Tibial artery (tissue), 4 donors: Measurements from ENCODE around the gene BTAF1.
"Not testable (repeated sequence)": the region's sequence is repeated elsewhere in the genome, so short reads cannot be mapped to it uniquely, and the experiment has no call there.

Source experiments
- DNase-seq, 2 donors: peaks; one replicate each; pipeline ENCODE4 v3.0.0-alpha.2; 2019
- H3K27ac ChIP-seq, 2 donors: fragments of 200-600 bp; sonication (generic) in 1 of 2; 1 replicate in 1 of 2; 2 replicates in 1 of 2; pipeline ENCODE4 v1.5.1; 2018 to 2019; ENCODE audit warnings: mild to moderate bottlenecking in 1 of 2
- H3K27me3 ChIP-seq, 2 donors: fragments of 200-600 bp; sonication (generic) in 1 of 2; one replicate each; pipeline versions ENCODE4 v1.5.1 to v1.6.0; 2016 to 2019
- H3K36me3 ChIP-seq, 3 donors: fragments of 200-600 bp; sonication (generic) in 2 of 3; one replicate each; pipeline ENCODE4 v1.5.1; 2016 to 2019; ENCODE audit warnings: mild to moderate bottlenecking in 2 of 3
- H3K4me1 ChIP-seq, 4 donors: fragments of 200-600 bp; sonication (generic) in 2 of 4; 1 replicate in 3 of 4; 2 replicates in 1 of 4; pipeline ENCODE4 v1.5.1; 2016 to 2019
- H3K4me3 ChIP-seq, 2 donors: fragments of 200-600 bp; sonication (generic) in 1 of 2; 1 replicate in 1 of 2; 2 replicates in 1 of 2; pipeline ENCODE4 v1.5.1; 2018 to 2019; ENCODE audit warnings: mild to moderate bottlenecking in 2 of 2
- H3K9me3 ChIP-seq, 3 donors: fragments of 200-600 bp; sonication (generic) in 1 of 3; one replicate each; pipeline ENCODE4 v1.5.1; 2016 to 2019
- intact Hi-C: fragments of 100-400 bp; cut with DNase I; formaldehyde crosslinking; loops from one replicate; pipeline ENCODE4 v1.15.0; 2023; ENCODE audit warnings: low total_unique reads
- TF ChIP-seq, protein P1 (sequence below), 2 experiments: fragments of 200-600 bp in 1 of 2; fragments of 450-650 bp in 1 of 2; IDR thresholded peaks; one replicate each; pipeline ENCODE4 v1.5.1; 2017 to 2019; ENCODE audit warnings: antibody characterized with exemption in 2 of 2, mild to moderate bottlenecking in 1 of 2, moderate library complexity in 1 of 2

The BTAF1 gene

DNA sequence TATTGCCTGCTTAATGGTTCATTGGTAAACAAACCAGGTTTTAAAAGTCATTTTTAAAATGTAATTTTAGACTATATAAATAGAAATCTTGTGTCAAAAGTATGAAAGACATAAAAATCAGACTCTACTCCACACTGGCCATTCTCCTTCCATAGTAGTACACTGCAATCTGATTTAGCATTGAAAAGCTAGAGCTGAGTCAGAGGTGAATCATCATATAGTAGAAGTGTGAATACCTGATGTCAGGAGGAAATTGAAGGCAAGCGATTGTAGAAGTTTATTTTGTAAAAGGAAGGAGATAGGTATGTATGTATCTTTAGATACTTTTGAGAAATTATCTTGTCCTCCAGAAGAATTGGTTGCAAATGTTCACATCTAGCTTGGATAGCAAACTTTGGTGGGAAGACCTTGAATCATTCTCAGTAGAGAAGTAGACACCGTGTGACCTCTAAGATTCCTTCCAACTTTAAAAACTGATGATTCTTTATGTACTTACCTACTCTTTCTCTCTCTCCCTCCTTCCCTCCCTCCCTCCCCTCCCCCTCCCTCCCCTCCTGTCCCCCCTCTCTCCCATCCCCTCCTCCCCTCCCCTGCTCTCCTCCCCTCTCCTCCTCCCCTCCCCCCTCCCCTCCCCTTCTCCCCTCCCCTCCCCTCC, 88.1 kb downstream of the BTAF1 start:
- peaks cover 57 to 66% (median 66%) of the 10 kb centered on the region in 3 donors for H3K36me3 ChIP-seq

DNA sequence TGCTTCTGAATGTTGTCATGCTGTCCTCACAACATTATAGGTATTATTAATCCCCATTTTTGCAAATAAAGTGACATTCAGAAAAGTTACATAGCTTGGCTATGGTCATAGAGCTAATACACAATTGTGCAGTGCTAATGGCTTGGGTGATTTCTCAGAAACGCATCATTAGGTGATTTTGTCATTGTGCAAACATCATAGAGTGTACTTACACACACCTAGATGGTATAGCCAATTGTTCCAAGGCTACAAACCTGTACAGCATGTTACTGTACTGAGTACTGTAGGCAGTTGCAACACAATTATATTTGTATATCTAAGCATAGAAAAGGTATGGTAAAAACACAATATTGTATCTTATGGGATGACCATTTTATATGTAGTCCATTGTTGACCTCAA, 91.0 kb downstream of the BTAF1 start:
- TF ChIP-seq, protein P1, sequence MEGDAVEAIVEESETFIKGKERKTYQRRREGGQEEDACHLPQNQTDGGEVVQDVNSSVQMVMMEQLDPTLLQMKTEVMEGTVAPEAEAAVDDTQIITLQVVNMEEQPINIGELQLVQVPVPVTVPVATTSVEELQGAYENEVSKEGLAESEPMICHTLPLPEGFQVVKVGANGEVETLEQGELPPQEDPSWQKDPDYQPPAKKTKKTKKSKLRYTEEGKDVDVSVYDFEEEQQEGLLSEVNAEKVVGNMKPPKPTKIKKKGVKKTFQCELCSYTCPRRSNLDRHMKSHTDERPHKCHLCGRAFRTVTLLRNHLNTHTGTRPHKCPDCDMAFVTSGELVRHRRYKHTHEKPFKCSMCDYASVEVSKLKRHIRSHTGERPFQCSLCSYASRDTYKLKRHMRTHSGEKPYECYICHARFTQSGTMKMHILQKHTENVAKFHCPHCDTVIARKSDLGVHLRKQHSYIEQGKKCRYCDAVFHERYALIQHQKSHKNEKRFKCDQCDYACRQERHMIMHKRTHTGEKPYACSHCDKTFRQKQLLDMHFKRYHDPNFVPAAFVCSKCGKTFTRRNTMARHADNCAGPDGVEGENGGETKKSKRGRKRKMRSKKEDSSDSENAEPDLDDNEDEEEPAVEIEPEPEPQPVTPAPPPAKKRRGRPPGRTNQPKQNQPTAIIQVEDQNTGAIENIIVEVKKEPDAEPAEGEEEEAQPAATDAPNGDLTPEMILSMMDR (IDR thresholded peaks at IDR 0.05): no peak
- intact Hi-C loops: no loop called here
- Histone ChIP-seq H3K27me3 (no peaks in the 10 kb centered on the region), H3K4me3 (no peak overlapping the region), H3K27ac (no peak overlapping the region), H3K9me3 (no peaks in the 10 kb centered on the region), H3K4me1 (no peaks in the 10 kb centered on the region), H3K36me3 (peaks cover 53 to 83% (median 75%) of the 10 kb centered on the region in 3 donors)
- no peak for DNase-seq

More for the DNA sequence above, 88.1 kb downstream of the BTAF1 start:
- DNase-seq: no peak
- H3K27ac ChIP-seq: no peak overlapping the region
- H3K27me3 ChIP-seq: no peaks in the 10 kb centered on the region
- no peak overlapping the region for H3K4me3 ChIP-seq
- no peaks in the 10 kb centered on the region for H3K9me3 ChIP-seq
- TF ChIP-seq, protein P1 (IDR thresholded peaks at IDR 0.05): no peak
- intact Hi-C loops: no loop called here
- H3K4me1 ChIP-seq: no peaks in the 10 kb centered on the region

DNA sequence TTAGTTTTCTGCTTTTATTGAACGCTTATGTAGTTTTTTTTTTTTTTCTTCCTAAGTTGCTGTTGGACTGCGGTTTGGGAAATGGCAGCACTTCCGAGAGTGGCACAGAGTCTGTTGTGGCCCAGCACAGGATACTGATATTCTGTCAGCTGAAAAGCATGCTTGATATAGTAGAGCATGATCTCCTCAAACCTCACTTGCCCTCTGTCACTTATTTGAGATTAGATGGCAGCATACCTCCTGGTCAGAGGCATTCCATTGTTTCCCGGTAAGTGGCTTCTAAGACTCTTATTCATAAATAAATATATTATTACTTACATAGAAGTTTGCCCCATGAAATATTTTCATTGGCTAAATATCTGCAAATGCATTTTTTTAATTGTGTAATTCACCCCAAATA, 101.1 kb downstream of the BTAF1 start:
- no peak for DNase-seq
- intact Hi-C loops: no loop called here

DNA sequence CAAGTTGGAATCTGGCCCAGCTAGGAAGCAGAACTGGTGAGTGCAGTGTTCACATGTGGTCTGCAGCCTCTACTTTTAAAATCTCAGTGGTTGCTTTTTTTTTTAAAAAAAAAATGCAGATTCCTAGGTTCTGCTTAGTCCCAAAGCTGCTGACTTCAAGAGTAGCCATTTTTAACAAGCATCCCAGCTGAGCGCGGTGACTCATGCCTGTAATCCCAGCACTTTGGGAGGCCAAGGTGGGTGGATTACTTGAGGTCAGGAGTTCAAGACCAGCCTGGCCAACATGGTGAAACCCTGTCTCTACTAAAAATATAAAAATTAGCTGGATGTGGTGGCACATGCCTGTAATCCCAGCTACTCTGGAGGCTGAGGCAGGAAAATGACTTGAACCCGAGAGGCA, 101.8 kb downstream of the BTAF1 start:
- H3K4me3 ChIP-seq, H3K9me3 ChIP-seq, H3K27ac ChIP-seq, DNase-seq, H3K4me1 ChIP-seq, H3K27me3 ChIP-seq, intact Hi-C loops: not testable (repeated sequence)
- peaks cover 52 to 92% (median 75%) of the 10 kb centered on the region in 3 donors for H3K36me3 ChIP-seq

More for the DNA sequence above, 101.1 kb downstream of the BTAF1 start:
- Histone ChIP-seq H3K36me3 (peaks cover 47 to 93% (median 72%) of the 10 kb centered on the region in 3 donors), H3K27me3 (no peaks in the 10 kb centered on the region), H3K4me3 (no peak overlapping the region), H3K4me1 (no peaks in the 10 kb centered on the region), H3K27ac (no peak overlapping the region), H3K9me3 (no peaks in the 10 kb centered on the region)
- TF ChIP-seq, protein P1 (IDR thresholded peaks at IDR 0.05): no peak

DNA sequence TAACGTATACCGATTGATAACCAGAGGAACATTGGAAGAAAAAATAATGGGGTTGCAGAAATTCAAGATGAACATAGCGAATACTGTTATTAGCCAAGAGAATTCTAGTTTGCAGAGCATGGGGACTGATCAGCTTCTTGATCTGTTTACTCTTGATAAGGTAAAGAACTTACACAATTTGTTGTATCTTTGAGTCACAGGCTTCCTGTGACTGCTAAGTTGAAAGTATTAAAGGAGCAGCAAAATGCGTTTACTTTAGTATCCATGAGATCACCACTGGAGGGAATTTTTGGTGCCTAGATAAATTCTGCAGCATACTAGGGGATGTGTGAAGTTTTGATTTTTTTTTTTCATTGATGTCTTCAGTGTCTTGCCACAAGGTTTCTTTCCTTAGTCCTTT, 103.6 kb downstream of the BTAF1 start:
- DNase-seq: no peak
- Histone ChIP-seq H3K27ac (no peak overlapping the region), H3K4me3 (no peak overlapping the region), H3K36me3 (peaks cover 61 to 89% (median 84%) of the 10 kb centered on the region in 3 donors), H3K9me3 (no peaks in the 10 kb centered on the region), H3K4me1 (no peaks in the 10 kb centered on the region), H3K27me3 (no peaks in the 10 kb centered on the region)
- TF ChIP-seq, protein P1 (IDR thresholded peaks at IDR 0.05): no peak
- intact Hi-C loops: no loop called here

DNA sequence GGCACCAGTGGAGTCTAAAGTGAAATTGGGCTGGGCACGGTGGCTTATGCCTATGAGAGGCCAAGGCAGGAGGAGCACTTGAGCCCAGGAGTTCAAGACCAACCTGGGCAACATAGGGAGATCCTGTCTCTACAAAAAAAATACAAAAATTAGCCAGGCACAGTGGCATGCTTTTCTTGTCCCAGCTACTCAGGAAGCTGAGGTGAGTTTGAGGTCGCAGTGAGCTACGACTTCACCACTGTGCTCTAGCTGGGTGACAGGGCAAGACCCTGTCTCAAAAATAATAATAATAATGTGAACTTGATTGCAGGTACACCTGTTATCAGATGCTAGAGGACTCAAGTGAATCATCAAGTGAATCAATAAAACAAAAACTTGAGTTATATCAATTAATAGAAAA, 108.0 kb downstream of the BTAF1 start:
- TF ChIP-seq, protein P1 (IDR thresholded peaks at IDR 0.05): no peak
- intact Hi-C loops: no loop called here
- no peaks in the 10 kb centered on the region for H3K4me1 ChIP-seq
- H3K27ac ChIP-seq: no peak overlapping the region
- H3K27me3 ChIP-seq: no peaks in the 10 kb centered on the region
- no peak for DNase-seq
- H3K36me3 ChIP-seq: peaks cover 52 to 66% (median 64%) of the 10 kb centered on the region in 3 donors
- H3K9me3 ChIP-seq: no peaks in the 10 kb centered on the region
- H3K4me3 ChIP-seq: no peak overlapping the region

DNA sequence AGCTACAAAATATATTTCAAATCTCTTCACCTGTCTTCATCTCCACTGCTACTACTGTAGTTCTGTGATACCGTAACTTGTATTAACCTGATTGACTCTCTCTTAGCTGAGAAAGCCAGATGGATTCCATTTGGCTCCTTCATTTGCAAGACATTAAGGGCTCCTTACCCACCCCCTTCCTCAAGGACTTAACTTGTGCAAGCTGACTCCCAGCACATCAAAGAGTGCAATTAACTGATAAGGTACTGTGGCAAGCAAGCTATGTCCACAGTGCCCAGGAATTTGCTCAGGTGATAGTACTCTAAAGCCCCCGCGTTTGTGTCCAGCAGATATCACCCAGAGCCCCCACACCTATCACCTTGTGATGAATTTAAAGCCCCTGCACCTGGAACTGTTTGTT, 109.5 kb downstream of the BTAF1 start:
- H3K27me3 ChIP-seq, H3K27ac ChIP-seq, H3K4me3 ChIP-seq, DNase-seq, H3K9me3 ChIP-seq, intact Hi-C loops, H3K4me1 ChIP-seq: not testable (repeated sequence)
- H3K36me3 ChIP-seq: peaks cover 40 to 51% (median 49%) of the 10 kb centered on the region in 3 donors
